Stomach (tissue), 4 donors: ENCODE results near the gene PRKN.

Experiments
- CTCF ChIP-seq, 7 experiments: fragments of 450-650 bp in 4 of 7; fragments of 200-600 bp in 3 of 7; sonication (generic) in 3 of 7; IDR thresholded peaks; one replicate each; pipeline ENCODE4 v1.5.1; 2016 to 2019; ENCODE audit warnings: antibody characterized with exemption in 7 of 7, control low read depth in 2 of 7, mild to moderate bottlenecking in 1 of 7
- POLR2AphosphoS5 ChIP-seq, 3 donors: sonication (generic); formaldehyde crosslinking; IDR thresholded peaks; one replicate each; pipeline ENCODE4 v1.6.1; 2016; ENCODE audit warnings: antibody characterized with exemption in 3 of 3

- TF ChIP-seq CTCF (IDR thresholded peaks at IDR 0.05) (no peak), POLR2AphosphoS5 (IDR thresholded peaks at IDR 0.05) (no peak)
These were observed 1337.8 kb downstream of the PRKN start for GRCh38 chr6:161389756-161390155.
